Activated CD4-positive, alpha-beta memory T cell treated with anti-CD3 and anti-CD28 coated beads, Interleukin-2, amount 10 ng/mL, durations not matched to agents 7 days and 5 days (primary cell): Measurements from ENCODE around the gene RASGRP2. TPM values are rescaled to one million over a fixed set of nuclear protein-coding genes. Genes with fewer than 3 reads are reported as not detected.

Experiments used
- CTCF ChIA-PET: fragments of 350-600 bp; sonication (Branson Sonifier 250); formaldehyde crosslinking; loops from one replicate; lab custom pipeline; 2021; ENCODE audit warnings: antibody characterized with exemption, inconsistent platforms; lab: Charles Lee
- POLR2A ChIA-PET: fragments of 350-600 bp; sonication (Branson Sonifier 250); formaldehyde crosslinking; loops from one replicate; lab custom pipeline; 2021; ENCODE audit warnings: antibody characterized with exemption; lab: Charles Lee
- DNase-seq: peaks from one replicate; pipeline ENCODE4 v3.0.0-alpha.2; 2020
- H3K27ac Mint-ChIP-seq: one replicate; pipeline ENCODE4 v1.8.0; 2021; ENCODE audit warnings: mild to moderate bottlenecking, mixed read lengths
- H3K27me3 Mint-ChIP-seq: one replicate; pipeline ENCODE4 v1.8.0; 2021; ENCODE audit warnings: mixed read lengths
- H3K36me3 Mint-ChIP-seq: one replicate; pipeline ENCODE4 v1.8.0; 2021; ENCODE audit warnings: low read depth, mixed read lengths
- H3K4me1 Mint-ChIP-seq: one replicate; pipeline ENCODE4 v1.8.0; 2021; ENCODE audit warnings: mixed read lengths
- H3K4me3 Mint-ChIP-seq: one replicate; pipeline ENCODE4 v1.8.0; 2021; ENCODE audit warnings: mild to moderate bottlenecking, mixed read lengths
- H3K9me3 Mint-ChIP-seq: one replicate; pipeline ENCODE4 v1.8.0; 2021; ENCODE audit warnings: mixed read lengths
- total RNA-seq, 2 experiments: library from RNA; stranded (reverse); gene quantifications; one replicate each; pipeline ENCODE4 v1.2.3, GENCODE V29; 2021

The RASGRP2 gene
- total RNA-seq, 2 experiments from 2014 or later = 179 to 183 TPM

DNA sequence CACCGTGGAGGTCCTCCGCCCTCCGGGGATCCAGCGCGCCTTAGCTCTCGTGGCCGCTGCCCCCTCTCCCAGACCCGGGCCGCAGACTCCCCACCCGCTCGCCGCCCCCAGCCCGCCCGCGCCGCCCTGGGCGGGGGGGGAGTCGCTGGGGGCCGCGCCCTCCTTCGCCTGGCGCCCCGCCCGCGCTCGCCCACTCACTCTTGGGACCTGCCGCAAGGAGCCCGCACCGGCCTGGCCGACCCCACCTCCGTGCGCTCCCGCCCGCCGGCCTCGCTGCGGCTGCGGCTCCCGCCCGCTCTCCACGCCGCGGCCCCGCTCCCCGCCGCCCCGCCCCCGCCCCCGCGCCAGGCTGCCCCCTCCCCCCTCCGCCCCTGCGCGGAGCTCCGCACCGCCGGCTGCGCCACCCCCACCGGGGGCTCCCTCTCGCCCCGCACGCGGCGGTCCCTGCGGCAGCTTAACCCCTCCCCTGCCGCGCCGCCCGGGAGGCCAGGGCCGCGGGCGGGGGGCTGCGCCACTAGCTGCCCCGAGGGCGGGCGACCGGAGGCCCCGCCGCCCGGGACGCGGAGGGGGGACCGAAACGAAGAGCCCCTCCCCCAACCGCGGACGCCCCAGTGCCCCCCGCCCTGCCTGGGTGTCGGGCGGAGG, 724 bp upstream of the RASGRP2 start:
- DNase-seq = peak; percentile 54
- H3K9me3 Mint-ChIP-seq = no peaks in the 10 kb centered on the region
- no peaks in the 10 kb centered on the region for H3K27me3 Mint-ChIP-seq
- peaks cover 50% of the 10 kb centered on the region for H3K4me1 Mint-ChIP-seq
- peak overlapping the region; percentile 96 for H3K27ac Mint-ChIP-seq
- peaks cover 29% of the 10 kb centered on the region for H3K36me3 Mint-ChIP-seq
- H3K4me3 Mint-ChIP-seq = peak overlapping the region; percentile 95
- CTCF ChIA-PET = interaction anchor here (0.8 to 9.8 kb wide), 13 partner anchors 16 to 1183 kb away, joined by 3 to 132 read pairs (median 8); partner anchors contain the start of genes CDC42BPG, PRDX5, PYGM and SF1
- POLR2A ChIA-PET = interaction anchor here (0.7 to 15.7 kb wide), 30 partner anchors 8 to 1903 kb away, joined by 3 to 435 read pairs (median 4); partner anchors contain the start of genes ARL2, CDCA5, MAP3K11 and MAP4K2

DNA sequence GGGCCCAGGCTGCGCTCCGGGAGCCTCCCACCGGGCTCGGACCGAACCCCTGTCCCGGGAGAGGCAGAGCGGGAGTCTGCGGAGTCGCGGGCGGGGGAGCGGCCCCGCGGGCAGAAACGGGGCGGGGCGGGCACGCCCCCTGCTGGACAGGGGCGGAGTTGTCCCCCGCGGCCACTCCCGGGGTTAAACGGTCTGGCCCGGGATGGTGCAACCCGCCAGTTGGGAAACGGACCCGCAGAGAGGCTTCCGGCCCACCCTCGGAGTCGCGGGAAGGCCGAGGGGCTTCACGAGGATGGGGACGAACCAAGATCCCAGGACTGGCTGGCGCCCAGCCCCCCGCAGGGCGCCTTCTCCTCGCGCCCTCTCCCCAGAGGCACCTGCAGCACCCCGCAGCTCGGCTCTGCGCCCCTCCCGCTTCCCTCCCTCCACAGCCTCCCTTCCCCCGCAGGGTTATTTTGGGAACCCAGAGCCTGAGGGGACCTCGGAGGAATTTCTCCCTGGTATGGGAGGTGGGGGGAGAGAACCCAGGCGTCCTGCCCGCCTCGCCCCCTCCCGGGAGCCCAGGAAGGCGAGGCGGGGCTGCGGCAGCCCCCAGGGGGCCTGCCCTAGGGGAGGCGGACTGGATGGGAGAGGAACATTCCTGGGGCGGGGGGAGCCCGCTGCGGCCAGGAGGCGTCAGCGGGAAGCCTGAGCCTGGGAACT, 902 bp downstream of the RASGRP2 start:
- no peaks in the 10 kb centered on the region for H3K27me3 Mint-ChIP-seq
- DNase-seq = peak; percentile 79
- peak overlapping the region; percentile 95 for H3K4me3 Mint-ChIP-seq
- no peaks in the 10 kb centered on the region for H3K9me3 Mint-ChIP-seq
- H3K36me3 Mint-ChIP-seq = peaks cover 33% of the 10 kb centered on the region
- ChIA-PET POLR2A (interaction anchor here (0.7 to 15.7 kb wide), 14 partner anchors 10 to 872 kb away, joined by 3 to 435 read pairs (median 8); partner anchors contain the start of genes CDCA5, MAP3K11, MAP4K2 and POLA2), CTCF (interaction anchor here (0.6 to 9.8 kb wide), 12 partner anchors 9 to 433 kb away, joined by 3 to 132 read pairs (median 14); partner anchors contain the start of genes CDC42BPG, PYGM and SF1)
- H3K27ac Mint-ChIP-seq = no peak overlapping the region
- peaks cover 47% of the 10 kb centered on the region for H3K4me1 Mint-ChIP-seq

DNA sequence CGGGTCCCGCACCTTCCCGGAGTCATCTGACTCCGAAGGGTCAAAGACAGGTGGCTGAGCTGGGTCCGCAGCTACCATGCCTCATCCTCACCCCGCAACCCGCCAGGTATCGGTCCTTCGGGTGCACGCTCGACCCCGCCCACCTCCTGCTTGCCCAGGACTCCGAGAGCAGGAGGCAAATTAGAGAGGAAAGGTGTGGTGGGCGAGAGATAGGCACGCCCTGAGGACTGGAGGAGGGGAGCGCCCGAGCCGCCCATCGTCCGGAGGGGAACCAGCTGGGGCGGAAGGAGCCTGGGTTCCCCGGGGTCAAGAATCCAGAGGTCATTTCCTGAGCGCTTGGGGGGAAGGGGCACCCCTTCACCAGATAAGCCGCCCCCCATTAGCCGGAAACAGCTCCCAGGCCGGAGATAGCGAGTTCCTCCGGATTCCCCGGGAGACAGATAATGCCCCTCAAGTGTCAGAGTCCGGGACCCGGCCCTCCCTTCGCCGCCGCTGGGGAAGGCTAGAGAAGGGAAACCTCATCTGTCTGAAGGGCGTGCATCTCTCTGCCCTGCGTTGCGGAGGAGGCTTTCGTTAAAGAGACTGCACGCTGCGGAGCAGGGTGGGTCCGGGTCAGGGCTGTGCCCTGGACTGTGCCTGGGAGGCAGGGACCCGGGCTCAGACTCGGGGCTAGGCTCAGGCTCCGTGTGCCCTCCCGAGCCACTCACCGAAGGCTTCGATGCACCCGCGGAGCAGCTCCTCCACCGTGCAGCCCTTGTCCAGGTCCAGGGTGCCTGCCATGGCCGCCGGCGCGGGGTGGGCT, 1.7 kb downstream of the RASGRP2 start:
- ChIA-PET POLR2A (interaction anchor here (1.1 to 15.7 kb wide), 6 partner anchors 9 to 369 kb away, joined by 3 to 435 read pairs (median 10); partner anchors contain the start of genes PYGM, SF1 and TM7SF2), CTCF (interaction anchor here (1.6 to 9.8 kb wide), 9 partner anchors 8 to 107 kb away, joined by 3 to 132 read pairs (median 20); partner anchors contain the start of genes PYGM and SF1)
- peak; percentile 48 for DNase-seq
- no peaks in the 10 kb centered on the region for H3K9me3 Mint-ChIP-seq
- H3K27me3 Mint-ChIP-seq = no peaks in the 10 kb centered on the region
- peaks cover 43% of the 10 kb centered on the region for H3K4me1 Mint-ChIP-seq
- H3K4me3 Mint-ChIP-seq = peak overlapping the region; percentile 74
- peak overlapping the region; percentile 40 for H3K27ac Mint-ChIP-seq
- peaks cover 36% of the 10 kb centered on the region for H3K36me3 Mint-ChIP-seq

DNA sequence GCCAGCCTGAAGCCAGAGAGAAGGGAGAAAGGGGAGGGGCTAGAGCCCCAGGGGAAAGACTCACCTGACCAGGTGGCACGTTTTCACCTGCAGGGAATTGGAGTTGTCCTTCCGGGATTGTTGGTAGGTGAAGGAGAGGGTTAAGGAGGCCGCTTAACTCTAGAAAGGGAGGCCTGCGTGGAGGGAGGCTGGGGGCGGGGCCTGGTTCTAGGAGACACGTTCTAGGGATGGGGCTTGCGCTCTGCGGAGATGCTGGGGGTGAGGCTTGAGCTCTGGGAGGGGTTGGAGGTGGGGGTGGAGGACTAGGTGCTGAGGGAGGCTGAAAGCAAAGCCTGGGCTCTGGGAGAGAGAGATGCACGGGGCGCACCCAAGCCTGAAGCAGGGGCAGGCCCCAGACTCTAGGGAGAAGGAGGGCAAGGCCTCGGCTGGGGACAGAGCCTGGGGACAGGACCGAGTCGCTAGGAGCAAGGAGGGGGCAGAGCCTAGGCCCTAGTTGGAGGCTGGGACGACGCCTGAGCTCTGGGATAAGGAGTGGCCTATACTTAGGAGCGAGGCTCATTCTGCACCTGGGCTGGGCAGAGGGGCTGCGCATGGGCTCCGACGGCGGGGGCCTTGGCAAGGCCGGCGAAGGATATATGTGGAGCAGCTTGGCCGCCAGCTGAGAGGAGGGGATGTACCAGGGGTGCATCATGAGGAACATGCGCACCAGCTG, 2.4 kb downstream of the RASGRP2 start:
- H3K27me3 Mint-ChIP-seq = no peaks in the 10 kb centered on the region
- no peaks in the 10 kb centered on the region for H3K9me3 Mint-ChIP-seq
- peaks cover 44% of the 10 kb centered on the region for H3K36me3 Mint-ChIP-seq
- no peak for DNase-seq
- ChIA-PET POLR2A (interaction anchor here (1.1 to 15.7 kb wide), 4 partner anchors 8 to 45 kb away, joined by 3 to 435 read pairs (median 104); partner anchors contain the start of genes PYGM and SF1), CTCF (interaction anchor here (1.6 to 9.8 kb wide), 4 partner anchors 7 to 53 kb away, joined by 3 to 132 read pairs (median 29); partner anchors contain the start of gene PYGM)
- H3K4me1 Mint-ChIP-seq = peaks cover 38% of the 10 kb centered on the region
- no peak overlapping the region for H3K27ac Mint-ChIP-seq
- peak overlapping the region; percentile 74 for H3K4me3 Mint-ChIP-seq

DNA sequence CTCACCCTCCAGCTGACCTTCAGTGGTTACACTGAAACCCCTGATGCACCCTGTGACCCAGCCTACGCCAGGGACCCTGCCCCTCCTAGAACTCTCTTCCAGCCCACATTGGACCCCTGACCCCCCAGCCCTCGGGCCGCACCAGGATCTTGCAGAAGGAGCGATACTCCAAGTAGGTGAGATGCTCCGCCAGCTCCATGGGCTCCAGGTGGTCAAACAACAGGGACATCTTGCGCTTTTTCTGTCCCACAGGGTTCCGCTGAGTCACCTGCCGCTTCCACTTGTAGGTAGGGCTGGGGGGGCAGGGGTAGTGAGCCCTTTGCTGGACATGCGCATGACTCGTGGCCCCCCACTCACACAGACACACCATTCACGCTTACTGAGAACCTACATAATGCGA, 4.1 kb downstream of the RASGRP2 start:
- no peaks in the 10 kb centered on the region for H3K27me3 Mint-ChIP-seq
- no peak overlapping the region for H3K27ac Mint-ChIP-seq
- ChIA-PET POLR2A (interaction anchor here (10.4 to 15.7 kb wide), 2 partner anchors 23 to 35 kb away, joined by 197 to 435 read pairs; partner anchors contain the start of genes PYGM and SF1), CTCF (interaction anchor here (9.8 kb wide), 1 partner anchor 21 kb away, joined by 132 read pairs; the partner anchor contains the start of gene PYGM)
- no peak for DNase-seq
- H3K9me3 Mint-ChIP-seq = no peaks in the 10 kb centered on the region
- H3K4me1 Mint-ChIP-seq = peaks cover 31% of the 10 kb centered on the region
- no peak overlapping the region for H3K4me3 Mint-ChIP-seq
- H3K36me3 Mint-ChIP-seq = peaks cover 57% of the 10 kb centered on the region

DNA sequence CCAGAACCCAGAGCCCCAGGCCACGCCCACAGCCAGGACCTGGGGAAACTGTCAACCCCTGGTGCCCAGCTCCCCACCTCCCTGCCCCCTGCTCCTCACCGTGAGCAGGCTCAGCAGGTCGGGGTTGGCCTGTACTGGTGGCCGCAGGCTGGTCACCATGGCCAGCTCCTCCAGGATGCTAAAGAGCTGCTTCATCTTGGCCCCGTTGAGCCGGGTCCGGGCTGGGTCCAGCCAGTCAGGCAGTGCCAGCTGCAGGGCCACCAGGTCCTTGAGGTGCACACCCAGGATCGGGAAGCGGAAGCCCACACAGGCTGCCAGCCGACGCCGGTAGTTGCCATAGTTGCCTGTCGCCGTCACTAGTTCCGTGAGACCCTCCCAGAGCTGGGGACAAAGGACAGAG, 7.3 kb downstream of the RASGRP2 start:
- Mint-ChIP-seq H3K9me3 (no peaks in the 10 kb centered on the region), H3K27me3 (no peaks in the 10 kb centered on the region), H3K27ac (no peak overlapping the region), H3K36me3 (peaks cover 66% of the 10 kb centered on the region), H3K4me1 (peaks cover 26% of the 10 kb centered on the region), H3K4me3 (no peak overlapping the region)
- no peak for DNase-seq
- ChIA-PET CTCF (no interaction called here), POLR2A (interaction anchor here (0.8 to 1.0 kb wide), 2 partner anchors 7 to 33 kb away, joined by 3 to 4 read pairs; partner anchors contain the start of gene RASGRP2)

DNA sequence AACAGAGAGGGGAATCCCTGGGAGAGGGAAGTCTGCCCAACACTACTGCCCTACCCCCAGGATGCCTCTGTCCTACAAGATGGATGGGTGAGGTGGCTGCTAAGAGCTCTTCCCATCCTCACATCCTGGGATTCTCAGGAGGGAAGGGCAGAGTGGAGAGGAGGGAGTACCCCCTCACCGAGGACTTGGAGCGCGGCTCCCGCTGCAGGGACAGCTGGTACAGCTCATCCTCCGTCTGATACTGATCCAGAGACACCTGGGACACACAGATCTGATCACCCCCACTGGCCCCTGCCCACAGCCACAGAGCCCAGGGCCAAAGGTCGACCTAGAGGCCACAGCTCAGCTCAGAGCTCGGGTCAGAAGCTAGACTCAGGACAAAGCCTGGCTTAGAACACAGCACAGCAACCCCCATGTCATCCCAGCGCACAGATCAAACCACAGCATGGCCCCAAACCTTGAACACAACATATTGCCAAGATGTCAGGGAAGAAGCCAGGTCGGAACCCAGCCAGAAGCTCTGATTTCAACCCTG, 8.2 kb downstream of the RASGRP2 start:
- no peaks in the 10 kb centered on the region for H3K27me3 Mint-ChIP-seq
- H3K27ac Mint-ChIP-seq = no peak overlapping the region
- CTCF ChIA-PET = interaction anchor here (1.2 kb wide), 1 partner anchor 47 kb away, joined by 5 read pairs; no protein-coding TSS in a partner anchor
- POLR2A ChIA-PET = interaction anchor here (0.8 to 1.2 kb wide), 3 partner anchors 8 to 34 kb away, joined by 3 to 4 read pairs (median 4); partner anchors contain the start of gene RASGRP2
- no peaks in the 10 kb centered on the region for H3K9me3 Mint-ChIP-seq
- no peak for DNase-seq
- no peak overlapping the region for H3K4me3 Mint-ChIP-seq
- peaks cover 17% of the 10 kb centered on the region for H3K4me1 Mint-ChIP-seq
- H3K36me3 Mint-ChIP-seq = peaks cover 67% of the 10 kb centered on the region

DNA sequence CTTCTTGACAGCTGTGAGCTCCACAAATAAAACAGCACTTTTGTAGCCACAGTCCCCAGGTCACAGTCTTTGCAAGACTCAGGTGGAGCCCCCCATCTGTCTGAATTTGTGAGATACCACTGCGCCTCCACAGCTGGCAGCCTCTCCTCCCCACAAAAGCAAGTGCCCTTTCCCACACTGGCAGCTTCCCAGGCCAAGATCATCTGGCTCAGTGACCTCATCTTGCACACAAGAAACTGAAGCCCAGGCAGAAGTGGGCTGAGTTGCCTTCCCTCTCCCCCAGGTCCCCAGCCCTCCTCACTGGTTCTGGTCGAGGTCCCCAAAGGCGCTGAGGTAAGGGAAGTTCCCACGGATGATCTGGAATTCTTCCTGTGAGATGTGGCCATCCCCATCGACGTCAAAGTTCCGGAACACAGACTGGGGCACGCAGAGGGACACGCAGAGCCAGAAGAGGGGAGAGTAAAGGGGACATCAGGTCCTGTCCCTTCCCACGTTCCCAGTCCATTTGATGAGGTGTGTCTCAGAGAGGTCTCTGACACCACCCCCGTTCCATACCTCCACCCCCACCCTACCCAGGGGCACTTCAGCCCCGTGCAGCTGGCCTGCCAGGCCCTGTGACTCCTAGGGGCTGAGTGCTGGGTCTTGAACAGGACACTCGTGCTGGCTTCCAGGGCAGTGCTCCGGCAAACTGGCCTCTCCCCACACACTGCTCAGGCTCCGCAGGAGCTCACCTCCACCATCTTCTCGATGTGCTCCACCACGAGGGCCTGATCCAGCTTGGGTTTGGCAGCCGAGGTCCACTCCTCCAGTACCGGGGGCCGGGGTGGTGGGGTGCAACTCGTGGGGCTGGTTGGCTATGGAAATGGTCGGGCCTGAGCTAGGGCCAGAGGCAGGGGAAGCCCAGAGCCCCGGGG, 8.9 kb downstream of the RASGRP2 start:
- CTCF ChIA-PET = interaction anchor here (0.5 to 1.2 kb wide), 3 partner anchors 7 to 46 kb away, joined by 3 to 5 read pairs (median 4); no protein-coding TSS in a partner anchor
- Mint-ChIP-seq H3K27ac (no peak overlapping the region), H3K36me3 (peaks cover 67% of the 10 kb centered on the region), H3K4me3 (no peak overlapping the region), H3K9me3 (no peaks in the 10 kb centered on the region), H3K4me1 (peaks cover 11% of the 10 kb centered on the region), H3K27me3 (no peaks in the 10 kb centered on the region)
- POLR2A ChIA-PET = interaction anchor here (0.9 to 1.2 kb wide), 2 partner anchors 11 to 40 kb away, joined by 3 to 4 read pairs; no protein-coding TSS in a partner anchor
- no peak for DNase-seq

DNA sequence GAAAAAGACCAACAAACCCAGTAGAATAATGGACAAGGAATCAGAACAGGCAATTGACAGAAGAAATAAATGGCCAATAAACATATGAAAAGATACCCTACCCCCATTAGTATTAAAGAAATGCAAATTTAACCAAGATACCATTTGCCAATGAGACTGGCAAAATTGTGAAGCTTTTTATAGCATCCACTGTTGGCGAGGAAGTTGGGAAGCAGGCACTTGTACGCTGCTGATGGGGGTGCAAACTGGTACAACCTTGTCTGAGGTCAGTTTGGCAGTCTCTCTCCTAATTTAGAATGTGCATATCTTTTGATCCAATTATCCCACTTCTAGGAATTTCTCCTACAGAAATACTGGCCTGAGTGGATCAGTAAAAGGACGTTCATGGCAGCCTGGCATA, 12.3 kb downstream of the RASGRP2 start:
- ChIA-PET CTCF (no interaction called here), POLR2A (no interaction called here)
- no peak overlapping the region for H3K27ac Mint-ChIP-seq
- no peak for DNase-seq
- peaks cover 11% of the 10 kb centered on the region for H3K4me1 Mint-ChIP-seq
- H3K4me3 Mint-ChIP-seq = no peak overlapping the region
- no peaks in the 10 kb centered on the region for H3K9me3 Mint-ChIP-seq
- no peaks in the 10 kb centered on the region for H3K27me3 Mint-ChIP-seq
- H3K36me3 Mint-ChIP-seq = peaks cover 68% of the 10 kb centered on the region

DNA sequence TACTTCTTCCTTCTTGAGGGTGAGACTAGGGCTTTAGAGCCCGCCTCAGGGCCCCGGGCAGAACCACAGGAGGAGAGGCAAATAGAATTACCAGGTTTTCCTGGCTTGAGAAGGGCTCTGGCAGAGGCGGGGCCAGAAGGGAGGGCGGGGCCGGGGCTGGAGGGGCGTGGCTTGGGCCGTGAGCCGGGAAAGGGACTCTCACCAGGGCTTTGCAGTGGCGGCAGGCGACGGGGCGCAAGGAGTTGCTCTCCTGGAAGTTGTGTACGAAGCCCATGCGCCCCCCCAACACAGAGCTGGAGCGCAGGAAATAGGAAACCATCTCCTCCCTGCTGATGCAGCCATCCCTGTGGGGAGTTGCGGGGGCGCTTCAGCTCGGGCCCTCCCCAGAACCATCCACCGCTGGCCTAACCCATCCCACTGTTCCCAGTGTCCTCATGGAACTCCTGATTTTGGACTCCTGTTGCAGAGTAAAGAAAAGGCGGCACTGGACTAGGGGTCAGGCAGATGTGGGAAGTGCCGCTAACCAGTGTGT, 14.0 kb downstream of the RASGRP2 start:
- peaks cover 57% of the 10 kb centered on the region for H3K36me3 Mint-ChIP-seq
- DNase-seq = no peak
- H3K4me3 Mint-ChIP-seq = no peak overlapping the region
- no peak overlapping the region for H3K27ac Mint-ChIP-seq
- no peaks in the 10 kb centered on the region for H3K27me3 Mint-ChIP-seq
- ChIA-PET CTCF (no interaction called here), POLR2A (no interaction called here)
- no peaks in the 10 kb centered on the region for H3K9me3 Mint-ChIP-seq
- H3K4me1 Mint-ChIP-seq = peaks cover 11% of the 10 kb centered on the region
